K562 (cell line): ENCODE results near the gene HMG20B. TPM values are rescaled to one million over a fixed set of nuclear protein-coding genes. Genes with fewer than 3 reads are reported as not detected.

Experiments
- polyA plus RNA-seq, 8 experiments: library from polyadenylated mRNA; depleted of rRNA in 4 of 8; stranded (reverse) in 5 of 8; unstranded in 3 of 8; fragments of >200 nt; fragmentation: Nextera tagmentation in 2 of 8; fragmentation: Illumina TruSeq in 1 of 8; extraction: Ambion mirVana in 2 of 8; extraction: Trizol in 1 of 8; gene quantifications; 2 replicates each; pipeline versions ENCODE4 v1.2.1 to v1.2.3, GENCODE V29; 2011 to 2014; ENCODE audit warnings: inconsistent platforms in 1 of 8, missing spikeins in 1 of 8
- small RNA-seq: library from RNA; depleted of rRNA; stranded (forward); fragments of <200 nt; gene quantifications from one replicate; pipeline ENCODE3, GENCODE V24; 2014
- total RNA-seq, 7 experiments: library from RNA; depleted of rRNA in 6 of 7; stranded (reverse); fragments of >200 nt in 6 of 7; fragmentation: Illumina TruSeq in 2 of 7; extraction: Trizol in 2 of 7; gene quantifications; 2 replicates each; pipeline versions ENCODE4 v1.2.1 to v1.2.3, GENCODE V29; 2011 to 2021; ENCODE audit warnings: low replicate concordance in 1 of 7

The HMG20B gene
- total and polyA plus RNA-seq, 9 of the 15 experiments (the other 6 are each of a cell fraction or from before 2014, with no cell fraction given): 0.35 to 172 (median 38.6) TPM

Small RNA genes within 50 kb of the gene (small RNA-seq; reads per million reads assigned to genes)
- not detected for gene AC005786.1

Other genes starting within 250 kb of the HMG20B start
Only the 7 nearest of the 16 such genes appear.
- 47.2 and 58.7 TPM in 2 replicates for gene DOHH, start 72.3 kb upstream of the HMG20B start, total RNA-seq (2014; rRNA removed)
- 1.1 and 1.8 TPM in 2 replicates for gene DOHH, start 72.3 kb upstream of the HMG20B start, total RNA-seq (2014; rRNA removed; fragmentation: Illumina TruSeq; extraction: Trizol)
- 10.4 and 10.6 TPM in 2 replicates for gene DOHH, start 72.3 kb upstream of the HMG20B start, total RNA-seq (2015; rRNA removed; fragmentation: Illumina TruSeq; extraction: Trizol)
- 21.4 and 31.0 TPM in 2 replicates for gene DOHH, start 72.3 kb upstream of the HMG20B start, total RNA-seq (2021)
- gene DOHH, start 72.3 kb upstream of the HMG20B start, polyA plus RNA-seq (2011; rRNA removed): 5.1 and 6.3 TPM in 2 replicates
- 1.2 and 8.2 TPM in 2 replicates for gene DOHH, start 72.3 kb upstream of the HMG20B start, polyA plus RNA-seq (2014; fragmentation: Illumina TruSeq; extraction: Trizol)
- under 1 TPM; 0.14 to 0.15 TPM for gene DOHH, start 72.3 kb upstream of the HMG20B start, polyA plus RNA-seq (2014; fragmentation: Nextera tagmentation; extraction: Ambion mirVana)
- 31.2 and 32.8 TPM in 2 replicates for gene DOHH, start 72.3 kb upstream of the HMG20B start, polyA plus RNA-seq (2014; rRNA removed)
- gene FZR1, start 66.6 kb upstream of the HMG20B start, total RNA-seq (2014; rRNA removed): 24.1 and 42.2 TPM in 2 replicates
- 5.0 and 5.7 TPM in 2 replicates for gene FZR1, start 66.6 kb upstream of the HMG20B start, total RNA-seq (2014; rRNA removed; fragmentation: Illumina TruSeq; extraction: Trizol)
- 18.0 and 22.3 TPM in 2 replicates for gene FZR1, start 66.6 kb upstream of the HMG20B start, total RNA-seq (2015; rRNA removed; fragmentation: Illumina TruSeq; extraction: Trizol)
- 45.4 and 48.0 TPM in 2 replicates for gene FZR1, start 66.6 kb upstream of the HMG20B start, total RNA-seq (2021)
- 22.2 and 37.4 TPM in 2 replicates for gene FZR1, start 66.6 kb upstream of the HMG20B start, polyA plus RNA-seq (2011; rRNA removed)
- 21.6 and 40.6 TPM in 2 replicates for gene FZR1, start 66.6 kb upstream of the HMG20B start, polyA plus RNA-seq (2014; fragmentation: Illumina TruSeq; extraction: Trizol)
- gene FZR1, start 66.6 kb upstream of the HMG20B start, polyA plus RNA-seq (2014; fragmentation: Nextera tagmentation; extraction: Ambion mirVana): under 1 TPM; 0.18 to 0.28 TPM
- 23.6 and 30.6 TPM in 2 replicates for gene FZR1, start 66.6 kb upstream of the HMG20B start, polyA plus RNA-seq (2014; rRNA removed)
- gene TEKTIP1, start 33.8 kb upstream of the HMG20B start, total RNA-seq (2014; rRNA removed): not detected in 2 replicates
- gene TEKTIP1, start 33.8 kb upstream of the HMG20B start, total RNA-seq (2014; rRNA removed; fragmentation: Illumina TruSeq; extraction: Trizol): not detected in 2 replicates
- 0.26 TPM in 1 of 2 replicates, not detected in the other for gene TEKTIP1, start 33.8 kb upstream of the HMG20B start, total RNA-seq (2015; rRNA removed; fragmentation: Illumina TruSeq; extraction: Trizol)
- 0.29 and 0.66 TPM in 2 replicates for gene TEKTIP1, start 33.8 kb upstream of the HMG20B start, total RNA-seq (2021)
- not detected in 2 replicates for gene TEKTIP1, start 33.8 kb upstream of the HMG20B start, polyA plus RNA-seq (2011; rRNA removed)
- not detected in 2 replicates for gene TEKTIP1, start 33.8 kb upstream of the HMG20B start, polyA plus RNA-seq (2014; fragmentation: Illumina TruSeq; extraction: Trizol)
- not detected for gene TEKTIP1, start 33.8 kb upstream of the HMG20B start, polyA plus RNA-seq (2014; fragmentation: Nextera tagmentation; extraction: Ambion mirVana)
- gene TEKTIP1, start 33.8 kb upstream of the HMG20B start, polyA plus RNA-seq (2014; rRNA removed): not detected in 2 replicates
- 99.9 and 103 TPM in 2 replicates for gene MFSD12, start 15.4 kb upstream of the HMG20B start, total RNA-seq (2014; rRNA removed)
- 18.8 and 21.5 TPM in 2 replicates for gene MFSD12, start 15.4 kb upstream of the HMG20B start, total RNA-seq (2014; rRNA removed; fragmentation: Illumina TruSeq; extraction: Trizol)
- 34.8 and 40.7 TPM in 2 replicates for gene MFSD12, start 15.4 kb upstream of the HMG20B start, total RNA-seq (2015; rRNA removed; fragmentation: Illumina TruSeq; extraction: Trizol)
- 110 and 112 TPM in 2 replicates for gene MFSD12, start 15.4 kb upstream of the HMG20B start, total RNA-seq (2021)
- gene MFSD12, start 15.4 kb upstream of the HMG20B start, polyA plus RNA-seq (2011; rRNA removed): 31.8 and 53.9 TPM in 2 replicates
- gene MFSD12, start 15.4 kb upstream of the HMG20B start, polyA plus RNA-seq (2014; fragmentation: Illumina TruSeq; extraction: Trizol): 28.2 and 63.0 TPM in 2 replicates
- 1 to 10 TPM in 1 of 2 experiments, under 1 TPM in 1; 0.69 to 1.7 TPM for gene MFSD12, start 15.4 kb upstream of the HMG20B start, polyA plus RNA-seq (2014; fragmentation: Nextera tagmentation; extraction: Ambion mirVana)
- 79.9 and 80.7 TPM in 2 replicates for gene MFSD12, start 15.4 kb upstream of the HMG20B start, polyA plus RNA-seq (2014; rRNA removed)
- 0.54 and 1.2 TPM in 2 replicates for gene GIPC3, start 12.5 kb downstream of the HMG20B start, total RNA-seq (2014; rRNA removed)
- gene GIPC3, start 12.5 kb downstream of the HMG20B start, total RNA-seq (2014; rRNA removed; fragmentation: Illumina TruSeq; extraction: Trizol): 0.83 and 0.91 TPM in 2 replicates
- 0.98 and 1.0 TPM in 2 replicates for gene GIPC3, start 12.5 kb downstream of the HMG20B start, total RNA-seq (2015; rRNA removed; fragmentation: Illumina TruSeq; extraction: Trizol)
- gene GIPC3, start 12.5 kb downstream of the HMG20B start, total RNA-seq (2021): 3.3 and 3.9 TPM in 2 replicates
- gene GIPC3, start 12.5 kb downstream of the HMG20B start, polyA plus RNA-seq (2011; rRNA removed): 2.5 and 3.1 TPM in 2 replicates
- 3.0 and 3.6 TPM in 2 replicates for gene GIPC3, start 12.5 kb downstream of the HMG20B start, polyA plus RNA-seq (2014; fragmentation: Illumina TruSeq; extraction: Trizol)
- under 1 TPM in 1 of 2 experiments, not detected in 1; 0.03 TPM for gene GIPC3, start 12.5 kb downstream of the HMG20B start, polyA plus RNA-seq (2014; fragmentation: Nextera tagmentation; extraction: Ambion mirVana)
- gene GIPC3, start 12.5 kb downstream of the HMG20B start, polyA plus RNA-seq (2014; rRNA removed): 1.9 and 2.3 TPM in 2 replicates
- 2.5 and 5.2 TPM in 2 replicates for gene TBXA2R, start 33.9 kb downstream of the HMG20B start, total RNA-seq (2014; rRNA removed)
- gene TBXA2R, start 33.9 kb downstream of the HMG20B start, total RNA-seq (2014; rRNA removed; fragmentation: Illumina TruSeq; extraction: Trizol): 2.3 and 2.8 TPM in 2 replicates
- gene TBXA2R, start 33.9 kb downstream of the HMG20B start, total RNA-seq (2015; rRNA removed; fragmentation: Illumina TruSeq; extraction: Trizol): 2.5 and 3.1 TPM in 2 replicates
- gene TBXA2R, start 33.9 kb downstream of the HMG20B start, total RNA-seq (2021): 21.0 and 24.0 TPM in 2 replicates
- 2.9 and 4.4 TPM in 2 replicates for gene TBXA2R, start 33.9 kb downstream of the HMG20B start, polyA plus RNA-seq (2011; rRNA removed)
- gene TBXA2R, start 33.9 kb downstream of the HMG20B start, polyA plus RNA-seq (2014; fragmentation: Illumina TruSeq; extraction: Trizol): 4.3 and 6.7 TPM in 2 replicates
- gene TBXA2R, start 33.9 kb downstream of the HMG20B start, polyA plus RNA-seq (2014; fragmentation: Nextera tagmentation; extraction: Ambion mirVana): 1 to 10 TPM; 1.5 to 2.6 TPM
- gene TBXA2R, start 33.9 kb downstream of the HMG20B start, polyA plus RNA-seq (2014; rRNA removed): 5.7 and 6.1 TPM in 2 replicates
- gene CACTIN, start 53.8 kb downstream of the HMG20B start, total RNA-seq (2014; rRNA removed): 46.5 and 57.8 TPM in 2 replicates
- gene CACTIN, start 53.8 kb downstream of the HMG20B start, total RNA-seq (2014; rRNA removed; fragmentation: Illumina TruSeq; extraction: Trizol): 7.6 and 7.9 TPM in 2 replicates
- 25.6 and 27.3 TPM in 2 replicates for gene CACTIN, start 53.8 kb downstream of the HMG20B start, total RNA-seq (2015; rRNA removed; fragmentation: Illumina TruSeq; extraction: Trizol)
- 42.1 and 49.2 TPM in 2 replicates for gene CACTIN, start 53.8 kb downstream of the HMG20B start, total RNA-seq (2021)
- gene CACTIN, start 53.8 kb downstream of the HMG20B start, polyA plus RNA-seq (2011; rRNA removed): 15.0 and 19.4 TPM in 2 replicates
- 9.6 and 20.4 TPM in 2 replicates for gene CACTIN, start 53.8 kb downstream of the HMG20B start, polyA plus RNA-seq (2014; fragmentation: Illumina TruSeq; extraction: Trizol)
- under 1 TPM; 0.15 to 0.52 TPM for gene CACTIN, start 53.8 kb downstream of the HMG20B start, polyA plus RNA-seq (2014; fragmentation: Nextera tagmentation; extraction: Ambion mirVana)
- 35.0 and 36.4 TPM in 2 replicates for gene CACTIN, start 53.8 kb downstream of the HMG20B start, polyA plus RNA-seq (2014; rRNA removed)